DMS114 treated with DMSO at 0.1 percent for 48 hours (cell line): Measurements from ENCODE around the gene TRIM75.
A peak's percentile ranks its signal among the peaks of the same experiment; 100 is the strongest.
"Not testable (repeated sequence)": the region's sequence is repeated elsewhere in the genome, so short reads cannot be mapped to it uniquely, and the experiment has no call there.

Source experiments
- DNase-seq: peaks from one replicate; lab custom pipeline; 2025; ENCODE audit not compliant: unreplicated experiment; lab: John Stamatoyannopoulos, UW

TRIM75 gene

GRCh38 chr4:165073346-165073745 is 19.7 kb downstream of the TRIM75 start:
- not testable (repeated sequence) for DNase-seq

- DNase-seq = no peak
Measured at GRCh38 chr4:165077034-165077578, 23.4 kb downstream of the TRIM75 start.

GRCh38 chr4:165079476-165079875 is 25.8 kb downstream of the TRIM75 start:
- no peak for DNase-seq

- not testable (repeated sequence) for DNase-seq
Measured at GRCh38 chr4:165084787-165085186, 31.1 kb downstream of the TRIM75 start.

GRCh38 chr4:165085946-165086345 is 32.3 kb downstream of the TRIM75 start:
- no peak for DNase-seq

GRCh38 chr4:165088366-165088765 is 34.7 kb downstream of the TRIM75 start:
- no peak for DNase-seq

- not testable (repeated sequence) for DNase-seq
Measured at GRCh38 chr4:165092187-165092586, 38.5 kb downstream of the TRIM75 start.

GRCh38 chr4:165094873-165095272 is 41.2 kb downstream of the TRIM75 start:
- no peak for DNase-seq

- no peak for DNase-seq
Measured at GRCh38 chr4:165095291-165095690, 41.6 kb downstream of the TRIM75 start.

- peak; percentile 47 for DNase-seq
Measured at GRCh38 chr4:165096776-165097175, 43.1 kb downstream of the TRIM75 start.

- DNase-seq = no peak
Measured at GRCh38 chr4:165101641-165102040, 48.0 kb downstream of the TRIM75 start.

- DNase-seq = no peak
Measured at GRCh38 chr4:165106518-165106917, 52.9 kb downstream of the TRIM75 start.
